ENCODE measurements around the gene NFATC1.

DNA sequence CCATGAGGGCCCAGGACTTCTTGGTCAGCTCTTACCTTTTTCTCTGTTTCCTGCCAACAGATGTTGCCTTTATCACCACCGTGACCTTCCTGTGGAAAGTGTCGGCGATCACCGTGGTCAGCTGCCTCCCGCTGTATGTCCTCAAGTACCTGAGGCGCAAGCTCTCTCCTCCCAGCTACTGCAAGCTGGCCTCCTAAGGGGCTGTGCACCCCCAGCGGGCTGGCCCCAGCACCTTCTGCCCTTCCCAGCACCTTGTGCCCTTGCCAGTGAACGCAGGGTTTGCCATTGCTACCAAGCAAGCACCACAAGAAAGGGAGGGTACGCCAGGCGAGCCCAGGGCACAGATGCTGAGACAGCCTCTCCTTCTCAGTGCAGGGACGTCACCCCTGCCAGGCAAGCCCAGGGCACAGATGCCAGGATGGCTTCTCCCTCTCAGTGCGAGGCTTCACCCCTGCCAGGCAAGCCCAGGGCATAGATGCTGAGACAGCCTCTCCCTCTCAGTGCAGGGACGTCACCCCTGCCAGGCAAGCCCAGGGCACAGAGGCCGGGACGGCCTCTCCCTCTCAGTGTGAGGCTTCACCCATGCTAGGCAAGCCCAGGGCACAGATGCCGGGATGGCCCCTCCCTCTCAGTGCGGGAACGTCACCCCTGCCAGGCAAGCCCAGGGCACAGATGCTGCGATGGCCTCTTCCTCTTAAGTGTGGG, 18.4 kb upstream of the NFATC1 start:
- TF ChIP-seq, protein P1, sequence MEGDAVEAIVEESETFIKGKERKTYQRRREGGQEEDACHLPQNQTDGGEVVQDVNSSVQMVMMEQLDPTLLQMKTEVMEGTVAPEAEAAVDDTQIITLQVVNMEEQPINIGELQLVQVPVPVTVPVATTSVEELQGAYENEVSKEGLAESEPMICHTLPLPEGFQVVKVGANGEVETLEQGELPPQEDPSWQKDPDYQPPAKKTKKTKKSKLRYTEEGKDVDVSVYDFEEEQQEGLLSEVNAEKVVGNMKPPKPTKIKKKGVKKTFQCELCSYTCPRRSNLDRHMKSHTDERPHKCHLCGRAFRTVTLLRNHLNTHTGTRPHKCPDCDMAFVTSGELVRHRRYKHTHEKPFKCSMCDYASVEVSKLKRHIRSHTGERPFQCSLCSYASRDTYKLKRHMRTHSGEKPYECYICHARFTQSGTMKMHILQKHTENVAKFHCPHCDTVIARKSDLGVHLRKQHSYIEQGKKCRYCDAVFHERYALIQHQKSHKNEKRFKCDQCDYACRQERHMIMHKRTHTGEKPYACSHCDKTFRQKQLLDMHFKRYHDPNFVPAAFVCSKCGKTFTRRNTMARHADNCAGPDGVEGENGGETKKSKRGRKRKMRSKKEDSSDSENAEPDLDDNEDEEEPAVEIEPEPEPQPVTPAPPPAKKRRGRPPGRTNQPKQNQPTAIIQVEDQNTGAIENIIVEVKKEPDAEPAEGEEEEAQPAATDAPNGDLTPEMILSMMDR (IDR thresholded peaks at IDR 0.05; ENCODE audit: poor library complexity, severe bottlenecking) = no peak
- TF ChIP-seq EZH2 (IDR thresholded peaks at IDR 0.05; ENCODE audit: borderline replicate concordance, insufficient read depth, low read length, poor library complexity, severe bottlenecking) = no peak
- TF ChIP-seq, protein P2, sequence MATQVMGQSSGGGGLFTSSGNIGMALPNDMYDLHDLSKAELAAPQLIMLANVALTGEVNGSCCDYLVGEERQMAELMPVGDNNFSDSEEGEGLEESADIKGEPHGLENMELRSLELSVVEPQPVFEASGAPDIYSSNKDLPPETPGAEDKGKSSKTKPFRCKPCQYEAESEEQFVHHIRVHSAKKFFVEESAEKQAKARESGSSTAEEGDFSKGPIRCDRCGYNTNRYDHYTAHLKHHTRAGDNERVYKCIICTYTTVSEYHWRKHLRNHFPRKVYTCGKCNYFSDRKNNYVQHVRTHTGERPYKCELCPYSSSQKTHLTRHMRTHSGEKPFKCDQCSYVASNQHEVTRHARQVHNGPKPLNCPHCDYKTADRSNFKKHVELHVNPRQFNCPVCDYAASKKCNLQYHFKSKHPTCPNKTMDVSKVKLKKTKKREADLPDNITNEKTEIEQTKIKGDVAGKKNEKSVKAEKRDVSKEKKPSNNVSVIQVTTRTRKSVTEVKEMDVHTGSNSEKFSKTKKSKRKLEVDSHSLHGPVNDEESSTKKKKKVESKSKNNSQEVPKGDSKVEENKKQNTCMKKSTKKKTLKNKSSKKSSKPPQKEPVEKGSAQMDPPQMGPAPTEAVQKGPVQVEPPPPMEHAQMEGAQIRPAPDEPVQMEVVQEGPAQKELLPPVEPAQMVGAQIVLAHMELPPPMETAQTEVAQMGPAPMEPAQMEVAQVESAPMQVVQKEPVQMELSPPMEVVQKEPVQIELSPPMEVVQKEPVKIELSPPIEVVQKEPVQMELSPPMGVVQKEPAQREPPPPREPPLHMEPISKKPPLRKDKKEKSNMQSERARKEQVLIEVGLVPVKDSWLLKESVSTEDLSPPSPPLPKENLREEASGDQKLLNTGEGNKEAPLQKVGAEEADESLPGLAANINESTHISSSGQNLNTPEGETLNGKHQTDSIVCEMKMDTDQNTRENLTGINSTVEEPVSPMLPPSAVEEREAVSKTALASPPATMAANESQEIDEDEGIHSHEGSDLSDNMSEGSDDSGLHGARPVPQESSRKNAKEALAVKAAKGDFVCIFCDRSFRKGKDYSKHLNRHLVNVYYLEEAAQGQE (IDR thresholded peaks at IDR 0.05; ENCODE audit: borderline replicate concordance) = no peak
- no peak for TF ChIP-seq POLR2AphosphoS5 (IDR thresholded peaks at IDR 0.05)
- TF ChIP-seq TAF1 (IDR thresholded peaks at IDR 0.05; ENCODE audit: low read depth) = no peak
- no peak for TF ChIP-seq RAD21 (conservative IDR thresholded peaks at IDR 0.05)
